ENCODE data around the gene CDK17. TPM values are rescaled to one million over a fixed set of nuclear protein-coding genes. Genes with fewer than 3 reads are reported as not detected.
"Not testable (repeated sequence)": the region's sequence is repeated elsewhere in the genome, so short reads cannot be mapped to it uniquely, and the experiment has no call there.

Gene CDK17
- total and polyA plus RNA-seq, 4 experiments from 2014 or later = 30.5 to 67.4 (median 49.2) TPM

DNA sequence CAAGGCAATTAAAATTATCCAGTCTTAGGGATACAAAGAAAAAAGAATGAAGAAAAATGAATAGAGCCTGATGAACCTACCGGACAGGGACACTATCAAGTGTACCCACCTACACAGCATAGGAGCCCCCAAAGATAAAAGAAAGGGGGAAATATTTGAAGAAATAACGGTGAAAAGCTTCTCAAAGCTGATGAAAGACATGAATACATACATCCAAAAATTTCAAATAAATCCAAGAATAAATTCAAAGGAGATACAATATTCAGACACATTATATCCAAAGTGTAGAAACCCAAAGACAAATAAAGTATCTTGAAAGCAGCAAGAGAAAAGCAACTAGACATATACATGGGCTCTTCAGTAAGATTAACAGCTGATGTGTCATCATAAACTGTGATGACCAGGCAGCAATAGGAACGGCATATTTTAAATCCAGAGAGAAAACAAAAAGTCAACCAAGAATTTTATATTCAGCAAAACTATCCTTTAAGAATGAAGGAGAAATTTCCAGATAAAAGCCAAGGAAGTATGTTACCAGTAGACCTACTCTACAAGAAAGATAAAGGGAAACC, 56.0 kb downstream of the CDK17 start:
- Histone ChIP-seq H3K36me3 (ENCODE audit: insufficient read depth, low read length) (no peaks in the 10 kb centered on the region), H3K4me3 (ENCODE audit: low read length in 2 of 2) (no peak overlapping the region), H3K27ac (ENCODE audit: low read depth, low read length) (no peak overlapping the region), H3K27me3 (ENCODE audit: insufficient read depth, low read length) (no peaks in the 10 kb centered on the region), H3K9me3 (ENCODE audit: control insufficient read depth in 1 of 2, low read length in 2 of 2) (peaks cover 0 to 12% of the 10 kb centered on the region in 2 donors), H3K4me1 (ENCODE audit: insufficient read depth, low read length) (peaks cover 53% of the 10 kb centered on the region)
- Mint-ChIP-seq H3K27me3 (no peaks in the 10 kb centered on the region), H3K4me1 (peaks cover 37 to 65% (median 51%) of the 10 kb centered on the region in 4 donors), H3K36me3 (peaks cover 23 to 28% of the 10 kb centered on the region in 2 donors), H3K9me3 (peaks cover 0 to 25% (median 20%) of the 10 kb centered on the region in 8 donors), H3K27ac (peak overlapping the region in 2 of 7 donors; percentile 32 to 67), H3K4me3 (peak overlapping the region in 2 of 8 donors; percentile 38 to 61)
- ChIA-PET POLR2A (ENCODE audit: partially characterized antibody) (interaction anchor here (2.0 kb wide), 1 partner anchor 56 kb away, joined by 4 read pairs; the partner anchor contains the start of gene CDK17), CTCF (ENCODE audit: partially characterized antibody) (no interaction called here)
- intact Hi-C loops (cut with micrococcal nuclease) = loop anchor here (5.0 kb wide), 1 partner anchor 33 kb away; no protein-coding TSS in a partner anchor
- no peak for DNase-seq

- Histone ChIP-seq H3K27ac (ENCODE audit: low read depth, low read length) (no peak overlapping the region), H3K9me3 (ENCODE audit: control insufficient read depth in 1 of 2, low read length in 2 of 2) (peaks cover 0 to 12% of the 10 kb centered on the region in 2 donors), H3K4me1 (ENCODE audit: insufficient read depth, low read length) (peaks cover 46% of the 10 kb centered on the region), H3K27me3 (ENCODE audit: insufficient read depth, low read length) (no peaks in the 10 kb centered on the region), H3K4me3 (ENCODE audit: low read length in 2 of 2) (no peak overlapping the region), H3K36me3 (ENCODE audit: insufficient read depth, low read length) (no peaks in the 10 kb centered on the region)
- H3K4me3 Mint-ChIP-seq = peak overlapping the region in 6 of 8 donors; percentile 11 to 63 (median 30)
- H3K27ac Mint-ChIP-seq = peak overlapping the region in 4 of 7 donors; percentile 3 to 32 (median 23)
- intact Hi-C loops (cut with micrococcal nuclease) = loop anchor here (5.0 kb wide), 1 partner anchor 34 kb away; no protein-coding TSS in a partner anchor
- CTCF ChIA-PET (ENCODE audit: partially characterized antibody) = no interaction called here
- DNase-seq = peak; percentile 32 to 48 (median 41)
- POLR2A ChIA-PET (ENCODE audit: partially characterized antibody) = no interaction called here
- H3K9me3 Mint-ChIP-seq = peaks cover 0 to 25% (median 20%) of the 10 kb centered on the region in 8 donors
- H3K36me3 Mint-ChIP-seq = peaks cover 28% of the 10 kb centered on the region in 2 donors
- H3K4me1 Mint-ChIP-seq = peaks cover 35 to 65% (median 51%) of the 10 kb centered on the region in 4 donors
- H3K27me3 Mint-ChIP-seq = no peaks in the 10 kb centered on the region
Measured at GRCh38 chr12:96343347-96343954, 56.8 kb downstream of the CDK17 start.

GRCh38 chr12:96339666-96340065, 60.6 kb downstream of the CDK17 start:
- intact Hi-C loops (cut with micrococcal nuclease) = loop anchor here (5.0 kb wide), 1 partner anchor 38 kb away; no protein-coding TSS in a partner anchor
- H3K4me3 Mint-ChIP-seq; H3K9me3 ChIP-seq (ENCODE audit: control insufficient read depth in 1 of 2, low read length in 2 of 2); DNase-seq; POLR2A ChIA-PET (ENCODE audit: partially characterized antibody); CTCF ChIA-PET (ENCODE audit: partially characterized antibody); H3K27me3 Mint-ChIP-seq; H3K27ac Mint-ChIP-seq; H3K4me3 ChIP-seq (ENCODE audit: low read length in 2 of 2); H3K27me3 ChIP-seq (ENCODE audit: insufficient read depth, low read length); H3K27ac ChIP-seq (ENCODE audit: low read depth, low read length); H3K36me3 ChIP-seq (ENCODE audit: insufficient read depth, low read length): not testable (repeated sequence)
- Mint-ChIP-seq H3K9me3 (peaks cover 2 to 30% (median 18%) of the 10 kb centered on the region in 8 donors), H3K36me3 (peaks cover 32 to 38% of the 10 kb centered on the region in 2 donors), H3K4me1 (peaks cover 38 to 71% (median 54%) of the 10 kb centered on the region in 4 donors)
- peaks cover 47% of the 10 kb centered on the region for H3K4me1 ChIP-seq (ENCODE audit: insufficient read depth, low read length)

GRCh38 chr12:96338852-96339471, 61.3 kb downstream of the CDK17 start:
- intact Hi-C loops (cut with micrococcal nuclease) = no loop called here

DNA sequence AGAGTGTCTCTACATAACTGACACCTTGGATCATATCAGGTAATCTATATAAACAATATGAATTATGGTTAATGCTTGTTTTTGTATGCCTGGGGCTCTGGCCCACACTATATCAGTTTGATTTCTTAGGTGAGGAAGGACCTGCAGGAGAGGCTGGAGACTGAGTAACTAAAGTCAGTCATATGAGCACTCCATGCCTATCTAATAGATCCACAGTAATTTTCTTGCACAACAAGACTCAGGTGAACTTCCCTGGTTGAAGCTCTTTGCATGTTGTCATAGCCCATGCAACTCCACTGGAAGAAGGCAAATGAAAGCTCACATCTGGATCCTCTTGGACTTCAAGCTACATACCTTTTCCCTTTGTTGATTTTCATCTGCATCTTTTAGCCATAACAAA, 62.3 kb downstream of the CDK17 start:
- POLR2A ChIA-PET (ENCODE audit: partially characterized antibody) = interaction anchor here (1.5 kb wide), 1 partner anchor 62 kb away, joined by 5 read pairs; the partner anchor contains the start of gene CDK17
- H3K27ac Mint-ChIP-seq = peak overlapping the region in 1 of 7 donors; percentile 27

More at GRCh38 chr12:96338852-96339471, 61.3 kb downstream of the CDK17 start:
- no peak overlapping the region for H3K4me3 ChIP-seq (ENCODE audit: low read length in 2 of 2)
- no peaks in the 10 kb centered on the region for H3K27me3 Mint-ChIP-seq
- H3K27ac Mint-ChIP-seq = peak overlapping the region in 3 of 7 donors; percentile 43 to 59 (median 59)
- peaks cover 2 to 24% (median 13%) of the 10 kb centered on the region in 8 donors for H3K9me3 Mint-ChIP-seq
- H3K27me3 ChIP-seq (ENCODE audit: insufficient read depth, low read length) = no peaks in the 10 kb centered on the region
- POLR2A ChIA-PET (ENCODE audit: partially characterized antibody) = no interaction called here
- H3K36me3 ChIP-seq (ENCODE audit: insufficient read depth, low read length) = peaks cover 1% of the 10 kb centered on the region
- DNase-seq = no peak
- peaks cover 26 to 35% of the 10 kb centered on the region in 2 donors for H3K36me3 Mint-ChIP-seq
- no peak overlapping the region for H3K27ac ChIP-seq (ENCODE audit: low read depth, low read length)
- CTCF ChIA-PET (ENCODE audit: partially characterized antibody) = no interaction called here
- no peak overlapping the region for H3K4me3 Mint-ChIP-seq
- peaks cover 0 to under 1% of the 10 kb centered on the region in 2 donors for H3K9me3 ChIP-seq (ENCODE audit: control insufficient read depth in 1 of 2, low read length in 2 of 2)
- peaks cover 48% of the 10 kb centered on the region for H3K4me1 ChIP-seq (ENCODE audit: insufficient read depth, low read length)
- peaks cover 39 to 74% (median 52%) of the 10 kb centered on the region in 4 donors for H3K4me1 Mint-ChIP-seq

DNA sequence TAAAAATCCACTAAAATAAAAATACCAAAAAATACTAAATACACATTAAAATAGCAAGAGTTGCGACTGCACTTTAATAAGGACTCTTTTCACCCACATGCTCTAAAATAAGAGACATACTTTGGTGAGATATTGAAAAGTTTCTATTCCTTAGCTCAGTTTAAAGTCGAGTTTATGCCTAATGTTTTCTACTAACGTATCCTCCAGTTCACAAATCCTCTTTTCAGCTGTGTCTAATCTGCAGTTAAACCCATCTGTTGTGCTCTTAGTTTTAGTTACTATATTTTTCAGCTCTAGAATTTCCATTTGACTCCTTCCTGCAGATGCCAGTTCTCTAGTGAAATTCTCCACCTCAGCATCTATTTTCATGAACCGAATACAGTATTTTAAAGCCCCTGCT, 63.8 kb downstream of the CDK17 start:
- H3K9me3 ChIP-seq (ENCODE audit: control insufficient read depth in 1 of 2, low read length in 2 of 2) = no peaks in the 10 kb centered on the region
- Mint-ChIP-seq H3K4me1 (peaks cover 28 to 70% (median 49%) of the 10 kb centered on the region in 4 donors), H3K27ac (peak overlapping the region in 3 of 7 donors; percentile 14 to 72 (median 29)), H3K9me3 (peaks cover 0 to 14% (median 8%) of the 10 kb centered on the region in 8 donors), H3K27me3 (no peaks in the 10 kb centered on the region), H3K36me3 (peaks cover 24 to 37% of the 10 kb centered on the region in 2 donors), H3K4me3 (no peak overlapping the region)
- POLR2A ChIA-PET (ENCODE audit: partially characterized antibody) = interaction anchor here (1.0 to 1.1 kb wide), 3 partner anchors 11 to 25 kb away, joined by 3 read pairs; no protein-coding TSS in a partner anchor
- no peak for DNase-seq
- no peak overlapping the region for H3K27ac ChIP-seq (ENCODE audit: low read depth, low read length)
- no peak overlapping the region for H3K4me3 ChIP-seq (ENCODE audit: low read length in 2 of 2)
- H3K4me1 ChIP-seq (ENCODE audit: insufficient read depth, low read length) = peaks cover 32% of the 10 kb centered on the region
- no peaks in the 10 kb centered on the region for H3K27me3 ChIP-seq (ENCODE audit: insufficient read depth, low read length)
- peaks cover 6% of the 10 kb centered on the region for H3K36me3 ChIP-seq (ENCODE audit: insufficient read depth, low read length)
- CTCF ChIA-PET (ENCODE audit: partially characterized antibody) = interaction anchor here (0.7 to 1.7 kb wide), 5 partner anchors 10 to 65 kb away, joined by 3 to 6 read pairs (median 4); partner anchors contain the start of gene CDK17
- intact Hi-C loops (cut with micrococcal nuclease) = no loop called here

More for the DNA sequence above, 62.3 kb downstream of the CDK17 start:
- peak overlapping the region in 1 of 8 donors; percentile 10 for H3K4me3 Mint-ChIP-seq
- H3K36me3 ChIP-seq (ENCODE audit: insufficient read depth, low read length) = peaks cover 6% of the 10 kb centered on the region
- no peaks in the 10 kb centered on the region for H3K27me3 Mint-ChIP-seq
- peaks cover 21 to 29% of the 10 kb centered on the region in 2 donors for H3K36me3 Mint-ChIP-seq
- no peak for DNase-seq
- H3K27ac ChIP-seq (ENCODE audit: low read depth, low read length) = no peak overlapping the region
- no peaks in the 10 kb centered on the region for H3K9me3 ChIP-seq (ENCODE audit: control insufficient read depth in 1 of 2, low read length in 2 of 2)
- H3K9me3 Mint-ChIP-seq = peaks cover 0 to 14% (median 8%) of the 10 kb centered on the region in 8 donors
- intact Hi-C loops (cut with micrococcal nuclease) = no loop called here
- no peak overlapping the region for H3K4me3 ChIP-seq (ENCODE audit: low read length in 2 of 2)
- H3K4me1 Mint-ChIP-seq = peaks cover 31 to 68% (median 45%) of the 10 kb centered on the region in 4 donors
- peaks cover 42% of the 10 kb centered on the region for H3K4me1 ChIP-seq (ENCODE audit: insufficient read depth, low read length)
- CTCF ChIA-PET (ENCODE audit: partially characterized antibody) = interaction anchor here (1.0 to 1.6 kb wide), 4 partner anchors 9 to 38 kb away, joined by 3 to 7 read pairs (median 4); no protein-coding TSS in a partner anchor
- H3K27me3 ChIP-seq (ENCODE audit: insufficient read depth, low read length) = no peaks in the 10 kb centered on the region

All from CD4-positive, alpha-beta memory T cell (primary cell).